HG03378 (cell line): ENCODE measurements around the gene SAMD4A.

Source experiments
- ATAC-seq: cut with Tn5 transposase; IDR thresholded peaks from one replicate; pipeline ENCODE4 v1.9.1; 2021; ENCODE audit warnings: mild to moderate bottlenecking, moderate library complexity; ENCODE audit not compliant: unreplicated experiment

The SAMD4A gene

DNA sequence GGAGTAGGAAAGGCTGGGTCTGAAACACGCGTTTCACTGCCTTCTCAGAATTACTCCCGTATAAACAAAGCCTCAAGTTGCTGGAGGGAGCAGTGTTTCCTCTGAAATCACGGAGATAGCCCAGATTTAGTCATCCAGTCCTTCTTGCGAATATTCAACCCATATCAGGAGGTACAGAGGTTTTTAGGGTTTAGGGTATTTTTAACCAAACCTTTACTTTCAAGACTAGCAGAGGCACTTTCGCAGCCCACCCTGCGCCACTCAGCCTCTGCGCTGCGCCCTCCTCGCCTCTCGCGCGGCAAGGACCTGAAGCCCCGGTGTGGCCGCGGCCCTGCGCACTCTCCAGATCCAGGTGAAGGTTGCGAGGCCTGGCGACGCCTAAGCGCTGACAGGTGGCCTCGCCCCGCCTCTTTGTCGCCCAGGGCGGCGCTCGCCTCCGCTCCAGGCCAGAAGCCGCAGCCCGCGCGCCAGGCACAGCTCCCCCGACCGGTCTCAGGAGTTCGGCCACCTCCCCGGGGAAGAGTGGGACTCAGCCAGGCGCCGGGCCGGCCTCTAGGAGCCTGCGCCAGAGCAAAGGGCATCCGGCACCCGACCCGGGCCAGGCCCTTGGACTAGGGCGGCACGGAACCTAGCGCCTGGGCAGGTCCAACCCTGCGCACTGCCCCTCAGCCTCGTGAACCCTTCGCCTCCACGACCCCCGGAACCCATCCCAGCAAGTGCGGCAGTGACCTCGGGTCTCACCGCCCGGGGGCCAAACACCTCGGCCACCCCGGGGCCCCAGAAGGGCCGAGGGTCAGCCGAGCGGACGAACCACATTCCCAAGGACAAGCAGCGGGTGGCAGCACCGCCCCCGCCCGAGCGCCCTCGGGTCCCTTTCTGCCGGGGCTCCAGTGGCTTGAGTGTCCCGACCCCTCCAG, 1.8 kb upstream of the SAMD4A start:
- ATAC-seq = peak; percentile 33

DNA sequence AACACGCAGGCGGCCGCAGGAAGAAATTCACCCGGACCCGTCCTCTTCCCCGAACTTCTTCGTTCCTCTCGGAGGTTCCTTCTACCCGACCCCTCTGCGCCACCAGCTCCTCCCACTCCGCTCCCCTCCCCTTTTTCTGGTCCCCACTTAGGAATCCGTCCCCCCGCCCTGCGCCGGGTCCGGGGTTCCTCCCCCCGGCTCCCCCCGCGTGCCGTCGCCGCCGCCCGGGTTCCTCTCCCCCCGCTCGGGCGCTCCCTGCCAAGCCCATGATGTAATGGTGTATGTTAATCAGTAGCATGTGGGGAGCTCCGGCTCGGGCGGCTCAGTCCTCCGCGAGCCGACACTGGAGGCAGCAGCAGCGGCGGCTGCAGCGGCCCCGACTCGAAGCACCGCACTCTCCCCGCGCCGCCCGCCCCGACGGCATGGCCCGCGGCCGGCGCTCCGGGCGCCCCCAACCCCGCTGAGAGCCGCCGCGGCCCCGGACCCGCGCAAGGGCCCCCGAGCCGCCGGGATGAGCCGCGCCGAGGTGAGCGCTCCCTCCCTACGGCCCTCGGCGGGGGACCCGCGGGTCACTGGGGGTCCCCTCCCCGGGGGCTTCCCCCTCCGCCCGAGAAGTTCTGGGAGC, 1.0 kb upstream of the SAMD4A start:
- ATAC-seq = peak; percentile 49

DNA sequence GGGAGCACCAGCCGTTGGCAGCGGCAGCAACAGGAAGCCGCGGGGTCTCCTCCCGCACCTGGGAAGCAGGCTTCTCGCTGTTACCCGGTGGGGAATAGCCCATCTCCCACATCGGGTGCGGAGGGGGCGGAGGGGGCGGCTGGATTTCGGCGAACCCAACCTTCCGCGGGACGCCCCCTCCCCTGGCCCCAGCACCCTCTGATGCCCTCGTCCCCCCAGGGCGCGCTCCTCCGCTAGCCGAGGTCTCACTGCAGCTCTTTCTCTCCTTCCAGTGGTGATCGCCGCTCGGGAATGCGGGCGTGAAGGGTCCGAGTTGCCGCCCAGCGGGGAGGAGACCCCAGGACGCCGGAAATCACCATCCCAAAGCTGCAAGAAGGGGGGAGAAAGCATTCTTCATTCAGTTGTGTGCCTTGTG, 303 bp downstream of the SAMD4A start:
- no peak for ATAC-seq

DNA sequence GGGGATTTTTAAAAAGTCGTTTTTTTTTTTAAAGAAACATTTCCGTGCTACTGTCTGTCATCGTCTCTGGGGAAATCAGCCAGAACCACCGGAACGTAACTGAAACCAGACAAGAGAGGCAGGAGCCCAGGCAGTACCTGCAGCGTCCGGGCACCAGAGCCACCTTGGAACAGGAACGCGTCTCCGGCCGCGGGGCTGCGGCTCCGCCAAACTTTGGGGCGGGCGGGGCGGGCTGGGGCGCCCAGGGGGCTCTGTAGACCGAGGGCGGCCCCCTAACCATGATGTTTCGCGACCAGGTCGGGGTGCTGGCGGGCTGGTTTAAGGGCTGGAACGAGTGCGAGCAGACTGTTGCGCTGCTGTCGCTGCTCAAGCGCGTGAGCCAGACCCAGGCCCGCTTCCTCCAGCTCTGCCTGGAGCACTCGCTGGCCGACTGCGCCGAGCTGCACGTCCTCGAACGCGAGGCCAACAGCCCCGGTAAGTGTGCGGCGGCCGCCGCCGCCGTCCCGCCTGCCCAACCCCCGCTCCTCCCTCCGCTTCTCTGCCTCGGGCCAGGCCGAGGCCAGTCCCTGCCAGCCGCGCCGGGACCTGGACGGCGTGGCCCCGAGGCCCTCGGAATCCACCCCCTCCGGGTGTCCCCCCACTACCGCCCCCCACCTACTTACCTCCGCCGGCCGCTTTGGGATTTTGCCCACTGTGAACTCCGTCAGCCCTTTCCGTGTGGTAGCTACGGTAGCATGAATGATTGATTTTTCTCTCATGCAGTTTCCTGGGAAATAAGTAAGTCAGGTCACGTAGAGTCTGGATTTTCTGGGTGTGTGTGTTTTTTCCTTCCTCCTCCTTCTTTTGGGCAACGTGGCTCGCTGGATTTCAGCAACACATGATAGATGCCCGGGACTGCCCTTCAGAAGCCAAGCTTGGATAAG, 972 bp downstream of the SAMD4A start:
- ATAC-seq = no peak

DNA sequence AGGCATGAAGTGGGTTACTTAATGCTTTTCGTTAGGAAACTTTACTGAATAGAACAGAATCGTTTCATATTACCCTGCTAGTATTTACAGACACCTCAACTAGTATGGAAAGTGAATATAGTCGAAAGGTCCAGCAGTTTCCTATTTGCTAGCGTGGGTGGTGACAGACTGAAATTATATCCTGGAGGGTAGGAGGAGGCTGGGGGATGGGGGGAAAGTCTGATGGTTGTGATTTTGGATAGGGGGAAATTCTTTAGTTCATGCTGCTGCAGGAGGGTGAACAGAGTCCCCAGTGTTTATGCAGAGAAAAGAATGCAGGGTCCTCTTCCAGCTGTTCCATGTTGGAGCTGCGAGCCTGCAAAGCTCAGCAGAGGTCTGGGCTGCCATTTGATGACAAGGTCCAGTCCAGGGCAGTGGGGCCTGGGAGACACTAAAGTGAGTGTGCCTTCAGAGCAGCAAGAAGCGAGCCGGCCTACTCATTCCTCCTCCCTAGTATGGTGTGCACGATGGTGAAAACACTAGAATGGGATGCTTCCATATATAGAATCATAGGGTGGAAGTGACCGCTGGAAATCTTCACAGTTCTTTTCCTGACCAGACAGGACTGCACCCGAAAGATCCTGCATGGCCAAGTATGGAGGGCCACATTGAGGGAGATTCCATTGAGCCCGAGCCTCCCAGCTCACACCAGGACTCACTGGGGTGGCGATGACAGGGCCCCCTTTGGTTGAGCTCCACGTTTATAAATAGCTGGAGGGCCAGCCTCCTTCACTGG, 2.1 kb downstream of the SAMD4A start:
- no peak for ATAC-seq

DNA sequence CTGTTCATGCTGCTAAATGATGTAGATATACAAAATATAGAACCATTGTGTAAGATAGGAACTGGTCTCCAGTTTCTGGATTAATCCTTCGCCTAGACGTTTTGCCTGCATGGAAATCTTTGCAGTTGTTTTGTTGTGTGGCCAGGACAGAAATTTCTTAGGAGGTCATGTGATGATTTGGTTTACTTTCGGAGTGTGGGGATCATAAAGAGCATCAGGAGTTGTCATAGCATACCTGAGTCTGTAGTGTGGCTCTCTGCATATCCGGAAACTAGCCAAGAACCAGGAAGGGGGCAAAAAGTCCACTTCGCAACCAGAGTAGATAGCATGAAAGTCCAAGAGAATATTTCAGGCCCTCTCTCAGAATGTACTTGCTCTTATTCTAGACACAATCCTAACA, 3.1 kb downstream of the SAMD4A start:
- no peak for ATAC-seq

DNA sequence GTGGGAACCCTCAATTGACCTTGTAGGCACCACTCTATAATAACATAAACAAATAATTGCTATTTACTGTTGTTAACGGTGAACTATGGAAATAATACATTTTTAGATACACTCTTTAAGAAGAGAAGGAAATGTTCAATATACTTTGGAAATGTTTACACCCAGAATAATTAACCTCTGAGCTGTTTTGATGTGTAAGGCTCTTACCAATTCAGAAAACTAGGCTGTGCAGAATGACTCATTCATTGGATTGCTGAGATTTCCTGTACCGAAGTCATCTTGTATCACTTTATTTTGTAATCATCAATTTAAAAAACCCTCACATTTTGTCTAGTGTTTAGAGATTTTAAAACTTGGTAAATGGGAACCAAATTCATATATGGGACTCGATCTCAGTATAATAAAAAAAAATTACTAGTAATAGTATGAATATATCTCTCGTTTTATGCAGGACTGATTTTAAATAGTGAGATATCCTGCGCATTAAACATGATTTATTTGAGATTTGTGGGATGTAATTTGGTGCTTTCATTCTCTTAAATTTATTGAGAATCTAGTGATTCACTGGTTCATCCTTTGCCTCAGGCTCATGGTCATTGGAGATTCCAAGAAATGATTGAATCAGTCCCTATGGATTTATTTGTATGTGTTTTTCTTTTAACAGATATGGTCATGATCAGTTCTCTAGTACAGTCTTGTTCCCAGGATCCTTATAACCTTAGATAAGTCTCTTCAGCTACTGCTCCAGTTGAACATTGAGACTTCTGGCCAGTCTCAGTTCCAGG, 3.9 kb downstream of the SAMD4A start:
- no peak for ATAC-seq

DNA sequence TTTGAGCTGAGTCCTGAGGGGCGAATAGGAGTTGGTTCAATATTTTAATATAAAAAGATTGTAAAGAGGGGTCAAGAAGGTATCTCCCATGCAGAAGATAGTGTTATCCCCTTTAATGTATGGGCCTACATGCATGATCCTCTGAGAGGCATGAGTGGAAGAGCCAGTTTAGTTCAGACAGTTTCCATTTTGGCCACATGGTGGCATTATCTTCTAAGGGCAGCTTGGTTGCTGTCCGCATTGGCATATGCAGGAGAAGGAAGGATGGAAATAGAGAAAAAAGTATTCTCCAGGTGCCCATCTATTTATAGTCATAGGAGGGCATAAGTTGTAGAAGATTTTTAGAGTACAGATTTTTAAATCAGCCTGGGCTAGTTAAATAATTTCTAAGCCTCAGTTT, 5.4 kb downstream of the SAMD4A start:
- ATAC-seq = no peak

DNA sequence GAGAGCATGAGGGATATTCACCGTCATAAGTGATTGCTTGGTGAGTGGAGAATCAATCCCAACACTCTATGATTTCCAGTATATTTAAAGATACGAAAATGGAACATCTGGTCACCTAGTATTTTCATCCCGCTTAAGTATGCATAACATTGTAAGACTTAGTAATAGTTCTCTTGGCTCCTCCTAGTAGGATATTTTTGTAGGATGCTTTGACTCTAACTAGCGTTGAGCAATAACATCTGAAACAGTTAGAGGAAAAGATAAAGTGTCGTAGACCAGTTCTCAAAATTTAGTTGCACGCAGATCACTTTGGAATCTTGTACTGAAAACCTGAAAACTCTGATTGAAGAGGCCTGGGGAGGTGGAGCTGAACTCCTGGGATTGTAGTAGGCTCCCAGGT, 7.6 kb downstream of the SAMD4A start:
- no peak for ATAC-seq

DNA sequence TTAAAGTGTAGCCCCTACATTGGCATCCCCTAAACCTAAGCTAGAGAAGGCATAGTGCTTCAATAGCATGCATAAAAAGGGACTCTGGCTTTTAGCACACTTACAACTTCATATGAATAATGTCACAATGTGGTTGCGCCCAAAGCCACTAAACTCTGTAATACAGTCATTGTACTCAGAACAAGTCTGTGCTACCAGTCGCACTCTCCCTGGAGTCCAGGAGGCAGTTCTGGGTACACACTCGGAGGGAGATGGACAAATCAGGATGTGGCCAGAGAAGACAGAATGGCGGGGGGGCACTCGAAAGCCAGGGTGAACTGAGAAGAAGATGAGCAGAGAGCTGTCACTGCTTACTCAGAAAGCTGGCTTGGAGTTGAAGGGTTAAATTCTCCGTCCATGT, 10.6 kb downstream of the SAMD4A start:
- no peak for ATAC-seq

DNA sequence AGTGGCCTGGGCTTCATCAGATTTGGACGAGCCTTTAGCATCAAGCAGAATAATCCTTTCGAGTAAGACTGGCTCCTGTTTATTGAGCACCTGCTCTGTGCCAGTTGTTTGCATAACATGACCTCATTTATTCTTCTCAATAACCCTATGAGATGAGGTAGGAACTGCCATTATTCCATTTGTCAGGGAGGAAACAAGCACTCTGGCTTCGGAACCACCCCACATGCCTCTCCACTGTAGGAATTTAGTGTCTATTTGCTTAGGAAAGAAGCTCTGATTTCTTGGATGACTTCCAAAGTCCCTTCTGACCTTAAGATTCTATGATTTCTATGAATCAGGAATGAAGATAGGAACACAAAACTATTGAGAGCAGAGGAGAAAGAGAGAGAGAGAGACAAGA, 11.0 kb downstream of the SAMD4A start:
- no peak for ATAC-seq

DNA sequence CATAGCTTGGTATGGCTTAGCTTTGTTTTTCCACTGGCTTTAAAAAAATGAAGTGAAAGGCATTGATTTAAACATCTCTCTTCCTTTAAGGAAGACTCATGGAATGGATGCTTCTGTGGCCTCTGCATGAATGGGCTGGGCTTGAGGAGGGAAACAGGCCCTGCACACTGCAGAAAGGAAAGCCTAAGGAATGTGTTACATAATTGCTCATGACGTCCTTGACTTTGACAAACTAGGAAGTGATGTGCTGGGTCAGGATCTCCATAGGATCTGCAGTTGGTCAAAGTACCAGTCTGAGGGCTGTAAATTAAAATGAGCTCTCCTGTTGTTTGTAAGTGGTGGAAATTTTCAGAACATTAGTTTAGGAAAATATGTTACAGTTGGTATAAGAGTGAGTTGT, 12.7 kb downstream of the SAMD4A start:
- no peak for ATAC-seq

DNA sequence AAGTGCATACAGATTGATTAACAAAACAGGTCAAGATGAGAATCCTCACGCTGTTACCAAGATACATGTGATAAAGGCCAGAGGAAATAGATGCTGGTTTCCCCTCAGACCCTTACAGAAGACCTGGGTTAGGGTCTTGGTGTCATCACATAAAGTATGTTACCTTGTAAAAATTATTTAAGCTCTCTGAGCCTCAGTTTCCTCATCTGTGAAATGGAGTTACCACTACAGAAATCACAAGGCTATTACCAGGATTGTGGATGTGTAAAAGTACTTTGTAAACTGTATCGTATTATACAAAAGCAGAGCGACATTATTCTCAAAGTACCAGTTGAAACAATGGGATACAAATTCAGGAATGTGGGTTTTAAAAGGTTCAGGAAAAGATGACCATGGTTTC, 14.0 kb downstream of the SAMD4A start:
- ATAC-seq = no peak

DNA sequence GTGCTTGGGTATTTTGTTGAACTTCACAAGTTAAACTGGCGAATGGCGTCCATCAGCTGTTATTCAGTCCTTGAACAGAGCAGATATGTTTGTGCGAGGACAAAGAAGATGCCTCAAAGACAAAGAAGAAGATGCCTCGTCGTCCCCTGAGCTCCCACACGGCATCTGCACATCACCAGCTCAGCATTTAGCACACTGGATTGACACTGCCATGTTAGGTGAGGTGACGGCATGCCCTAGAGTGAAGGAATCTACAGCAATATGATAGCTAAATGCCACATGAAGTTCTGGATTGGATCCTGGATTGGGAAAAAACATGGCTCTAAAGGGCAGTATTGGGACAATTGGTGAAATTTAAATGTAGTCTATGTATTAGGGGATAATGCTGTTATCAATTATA, 15.4 kb downstream of the SAMD4A start:
- ATAC-seq = no peak

DNA sequence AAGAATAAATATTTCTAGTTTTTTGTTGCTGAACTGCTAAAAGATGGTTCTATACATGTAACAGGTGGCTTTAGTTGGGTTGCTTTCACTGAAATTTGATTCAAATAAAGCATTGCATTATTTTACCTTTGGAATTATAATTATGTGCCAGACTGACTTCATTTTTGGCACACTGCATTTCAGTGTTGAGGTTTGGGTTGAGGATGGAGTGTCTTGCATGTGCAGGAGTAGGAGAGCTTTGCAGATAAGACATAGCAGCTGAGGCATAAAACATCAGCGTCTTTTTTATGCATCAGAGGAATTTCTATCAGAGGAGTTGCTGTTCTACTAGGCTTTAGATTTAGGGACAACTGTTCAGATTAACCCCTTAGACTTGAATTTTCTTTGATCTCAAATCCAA, 17.2 kb downstream of the SAMD4A start:
- ATAC-seq = no peak

DNA sequence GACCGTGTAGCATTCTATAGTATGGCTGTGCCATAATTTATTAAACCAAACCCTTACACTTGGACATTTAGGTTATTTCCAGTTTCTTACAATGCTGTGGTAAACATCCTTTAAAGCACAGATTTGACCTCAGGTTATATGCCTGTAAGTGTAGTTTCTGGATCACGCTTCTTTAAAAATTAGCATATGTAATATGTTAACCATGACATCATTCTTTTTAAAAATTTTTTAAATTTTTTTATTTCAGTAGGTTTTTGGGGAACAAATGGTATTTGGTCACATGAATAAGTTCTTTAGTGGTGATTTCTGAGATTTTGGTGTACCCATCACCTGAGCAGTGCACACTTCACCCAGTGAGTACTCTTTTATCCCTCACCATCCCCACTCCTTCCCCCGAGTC, 18.3 kb downstream of the SAMD4A start:
- no peak for ATAC-seq

DNA sequence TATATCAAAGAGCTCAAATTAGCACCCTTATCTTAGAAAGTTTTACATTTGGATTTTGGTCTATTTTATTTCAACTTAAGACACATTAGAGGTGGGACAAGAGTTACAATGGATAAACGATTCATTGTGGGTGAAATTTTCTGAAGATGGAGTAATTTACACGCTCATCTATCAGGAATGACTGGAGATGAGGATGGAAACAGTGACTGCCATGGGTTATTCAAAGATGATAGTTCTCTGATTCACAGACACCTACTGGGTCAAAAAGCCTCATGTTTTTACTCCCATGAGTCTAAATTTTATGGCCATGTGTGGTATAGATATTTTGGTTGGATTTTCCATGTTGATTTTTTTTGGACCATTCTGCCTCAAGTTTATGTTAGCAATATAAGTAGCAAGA, 22.1 kb downstream of the SAMD4A start:
- no peak for ATAC-seq

DNA sequence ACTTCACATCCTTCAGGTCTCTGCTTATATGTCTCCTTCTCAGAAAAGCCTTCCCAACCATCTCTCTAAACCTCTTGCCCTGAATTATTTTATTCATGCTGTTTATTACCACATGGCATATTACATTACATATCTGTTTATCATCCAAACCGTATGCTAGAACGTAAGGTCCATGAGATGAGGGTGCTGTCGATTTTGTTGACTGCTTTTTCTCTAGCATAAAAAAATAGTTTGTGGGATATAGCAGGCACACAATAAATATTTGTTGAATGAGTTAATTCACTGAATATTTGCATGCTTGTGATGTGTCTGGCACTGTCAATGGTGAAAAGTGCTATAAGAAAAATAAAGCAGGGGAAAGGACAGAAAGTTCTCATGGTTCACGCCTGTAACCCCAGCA, 22.9 kb downstream of the SAMD4A start:
- no peak for ATAC-seq

DNA sequence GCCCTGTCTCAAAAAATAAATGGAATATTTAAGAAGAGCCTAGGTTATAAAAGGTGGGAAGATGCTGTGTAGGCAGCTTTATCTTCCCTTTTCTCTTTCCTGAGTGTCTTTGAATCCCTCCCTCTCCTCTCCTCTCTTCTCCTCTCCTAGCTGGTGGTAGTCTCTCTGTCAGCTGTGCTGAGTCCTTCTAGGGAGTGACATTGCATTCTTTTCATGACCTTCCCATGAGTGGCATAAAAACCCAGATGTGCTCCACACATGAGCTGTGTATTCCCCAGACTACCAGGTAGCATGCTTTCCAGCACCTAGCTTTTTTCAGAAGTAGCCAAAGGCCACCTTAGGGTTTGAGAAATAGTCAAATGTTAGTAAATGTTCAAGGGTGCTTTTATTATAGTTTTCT, 23.6 kb downstream of the SAMD4A start:
- ATAC-seq = no peak

DNA sequence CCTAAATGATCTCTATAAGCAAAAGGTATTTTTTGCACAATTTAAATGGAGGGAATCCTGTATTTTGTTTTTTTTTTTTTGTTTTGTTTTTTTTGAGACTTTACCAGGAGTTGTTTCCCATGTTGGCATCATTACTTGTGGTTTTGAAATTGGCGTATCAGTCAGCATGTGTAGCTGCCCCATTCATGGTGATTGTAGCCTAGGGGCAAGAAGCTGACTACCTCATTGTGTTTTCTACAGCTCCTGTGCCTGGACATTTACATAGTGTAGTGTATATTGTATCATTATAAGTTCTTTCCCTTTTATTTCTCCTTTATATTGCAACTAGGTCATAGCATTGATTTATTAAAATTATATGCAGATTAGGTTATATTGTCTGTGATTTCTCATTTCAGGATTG, 24.5 kb downstream of the SAMD4A start:
- ATAC-seq = no peak
